Stomach (tissue), 4 donors: ENCODE data around the gene LEFTY1.

Experiments
- CTCF ChIP-seq, 7 experiments: fragments of 450-650 bp in 4 of 7; fragments of 200-600 bp in 3 of 7; sonication (generic) in 3 of 7; IDR thresholded peaks; one replicate each; pipeline ENCODE4 v1.5.1; 2016 to 2019; ENCODE audit warnings: antibody characterized with exemption in 7 of 7, control low read depth in 2 of 7, mild to moderate bottlenecking in 1 of 7
- EP300 ChIP-seq: sonication (generic); formaldehyde crosslinking; IDR thresholded peaks from one replicate; pipeline ENCODE4 v1.6.1; 2017; ENCODE audit warnings: antibody characterized with exemption
- POLR2A ChIP-seq, 4 donors: fragments of 450-650 bp; IDR thresholded peaks; one replicate each; pipeline ENCODE4 v1.6.1; 2016; ENCODE audit warnings: antibody characterized with exemption in 4 of 4, control low read depth in 2 of 4, mild to moderate bottlenecking in 1 of 4, moderate library complexity in 1 of 4
- POLR2AphosphoS5 ChIP-seq, 3 donors: sonication (generic); formaldehyde crosslinking; IDR thresholded peaks; one replicate each; pipeline ENCODE4 v1.6.1; 2016; ENCODE audit warnings: antibody characterized with exemption in 3 of 3

- TF ChIP-seq CTCF (IDR thresholded peaks at IDR 0.05) (no peak), POLR2A (IDR thresholded peaks at IDR 0.05) (no peak), EP300 (no peak), POLR2AphosphoS5 (IDR thresholded peaks at IDR 0.05) (no peak)
Observed at GRCh38 chr1:225842788-225843425, 46.0 kb downstream of the LEFTY1 start.
